DMS53 treated with DMSO at 0.1 percent for 48 hours (cell line): ENCODE results near the gene NUDT16.
"Not testable (repeated sequence)": the region's sequence is repeated elsewhere in the genome, so short reads cannot be mapped to it uniquely, and the experiment has no call there.

Experiments
- DNase-seq: peaks from one replicate; lab custom pipeline; 2025; ENCODE audit not compliant: unreplicated experiment; lab: John Stamatoyannopoulos, UW

Gene NUDT16

DNA sequence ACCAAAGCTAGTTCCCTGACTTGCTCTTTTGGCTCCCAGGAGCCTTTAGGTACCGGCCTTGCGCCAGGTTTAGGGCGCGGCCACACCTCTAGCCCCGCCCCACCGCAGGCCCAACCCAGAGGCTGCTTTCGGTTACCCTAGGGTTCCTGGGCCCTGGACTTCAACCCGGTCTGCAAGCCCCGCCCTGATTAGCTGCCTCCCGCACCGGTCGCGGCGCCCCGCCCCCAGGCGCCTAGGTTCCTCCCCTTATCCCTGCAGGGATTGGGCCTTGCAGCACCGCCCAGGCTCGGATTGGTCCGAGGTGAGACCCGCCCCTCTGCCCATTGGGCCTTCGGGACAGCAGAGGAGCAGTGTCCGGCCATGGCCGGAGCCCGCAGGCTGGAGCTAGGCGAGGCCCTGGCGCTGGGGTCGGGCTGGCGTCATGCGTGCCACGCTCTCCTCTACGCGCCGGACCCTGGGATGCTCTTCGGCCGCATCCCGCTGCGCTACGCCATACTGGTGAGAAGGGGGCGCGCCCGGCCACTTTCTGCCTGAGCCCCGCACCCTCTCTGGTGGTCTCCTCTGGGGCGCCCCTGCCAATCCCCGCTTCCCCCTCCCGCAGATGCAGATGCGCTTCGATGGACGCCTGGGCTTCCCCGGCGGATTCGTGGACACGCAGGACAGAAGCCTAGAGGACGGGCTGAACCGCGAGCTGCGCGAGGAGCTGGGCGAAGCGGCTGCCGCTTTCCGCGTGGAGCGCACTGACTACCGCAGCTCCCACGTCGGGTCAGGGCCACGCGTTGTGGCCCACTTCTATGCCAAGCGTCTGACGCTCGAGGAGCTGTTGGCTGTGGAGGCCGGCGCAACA is at the start of gene NUDT16:
NUDT16 (plus strand) TSS at position 330 of the 847 bp plus-strand sequence; CDS start at position 361, 31 bp downstream.
- DNase-seq, result peak; percentile 96

DNA sequence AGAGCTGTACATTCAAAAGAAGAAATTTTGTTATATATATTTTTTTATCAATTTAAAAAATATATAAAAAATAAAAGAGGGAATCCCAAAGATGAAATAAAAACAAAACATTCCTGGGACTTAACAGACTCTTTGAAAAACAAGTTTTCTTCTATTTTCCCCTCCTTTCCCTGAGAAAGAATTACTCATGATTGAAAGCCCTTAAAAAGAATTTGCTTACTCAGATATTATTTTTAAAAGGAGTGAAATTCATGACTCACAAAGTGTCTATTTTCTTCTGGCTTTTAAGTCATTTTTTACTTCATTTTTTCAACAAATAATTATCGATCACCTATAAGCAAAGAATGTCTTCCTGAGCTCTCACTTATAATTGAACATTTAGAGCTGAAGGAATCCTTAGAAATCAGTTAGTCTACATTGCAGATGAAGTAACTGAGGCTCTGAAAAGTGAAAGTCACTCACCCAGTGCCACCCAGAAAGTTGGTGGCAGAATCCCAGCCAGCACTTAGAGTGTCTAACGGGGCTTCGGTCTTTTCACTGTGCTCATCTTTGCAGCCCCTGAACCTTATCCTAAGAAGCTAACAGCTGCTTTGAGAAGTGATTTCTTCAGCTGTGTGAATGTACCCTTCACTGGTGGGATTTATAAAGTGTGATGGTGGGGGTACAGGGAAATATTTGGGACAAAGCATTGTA is 42.5 kb upstream of the NUDT16 start:
- DNase-seq, result no peak

DNA sequence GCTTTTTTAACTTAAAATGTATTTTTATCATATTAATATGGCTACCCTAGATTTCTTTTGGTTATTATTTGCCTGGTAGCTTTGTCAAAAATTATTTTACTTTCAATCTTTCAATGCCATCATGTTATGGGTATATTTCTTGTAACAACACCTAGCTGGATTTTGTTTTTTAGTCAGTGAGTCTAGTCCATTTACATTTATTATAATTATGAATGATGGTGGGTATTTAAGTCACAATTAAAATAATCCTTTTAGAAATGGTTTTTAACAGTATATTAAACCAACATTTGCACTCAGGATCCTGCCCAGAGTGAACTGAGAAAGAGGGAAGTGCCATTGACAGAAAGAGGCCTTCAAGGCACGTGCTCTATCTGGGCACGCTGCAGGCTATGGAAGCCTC is 39.8 kb upstream of the NUDT16 start:
- no peak for DNase-seq

DNA sequence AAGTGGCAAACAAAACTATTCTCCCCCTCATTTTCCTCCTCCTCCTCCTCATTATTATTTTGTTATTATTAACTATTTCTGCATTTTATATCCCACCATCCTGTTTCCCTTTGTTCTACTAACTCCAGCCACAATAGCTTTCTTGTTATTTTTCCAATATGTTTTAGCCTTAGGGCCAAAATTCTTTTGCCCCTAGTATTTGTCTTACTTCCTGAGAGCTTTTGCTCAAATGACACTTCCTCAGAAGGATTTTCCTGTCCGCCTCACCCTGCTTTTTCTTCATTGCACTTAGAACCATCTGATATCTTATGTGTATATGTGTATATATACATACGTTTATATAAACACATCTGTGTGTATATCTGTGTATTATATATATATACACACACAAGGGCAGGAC is 32.7 kb upstream of the NUDT16 start:
- no peak for DNase-seq

DNA sequence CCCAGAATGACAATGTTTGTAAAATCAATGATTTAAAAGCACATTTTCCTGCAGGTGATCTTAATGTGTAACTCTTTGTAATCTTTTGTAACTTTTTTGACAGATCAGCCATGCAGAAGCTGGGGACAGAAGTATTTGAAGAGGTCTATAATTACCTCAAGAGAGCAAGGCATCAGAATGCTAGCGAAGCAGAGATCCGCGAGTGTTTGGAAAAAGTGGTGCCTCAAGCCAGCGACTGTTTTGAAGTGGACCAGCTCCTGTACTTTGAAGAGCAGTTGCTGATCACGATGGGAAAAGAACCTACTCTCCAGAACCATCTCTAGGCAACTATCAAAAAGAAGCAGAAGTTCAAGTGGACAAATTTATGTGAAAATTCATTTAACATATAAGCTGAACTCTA is 32.1 kb upstream of the NUDT16 start:
- no peak for DNase-seq

DNA sequence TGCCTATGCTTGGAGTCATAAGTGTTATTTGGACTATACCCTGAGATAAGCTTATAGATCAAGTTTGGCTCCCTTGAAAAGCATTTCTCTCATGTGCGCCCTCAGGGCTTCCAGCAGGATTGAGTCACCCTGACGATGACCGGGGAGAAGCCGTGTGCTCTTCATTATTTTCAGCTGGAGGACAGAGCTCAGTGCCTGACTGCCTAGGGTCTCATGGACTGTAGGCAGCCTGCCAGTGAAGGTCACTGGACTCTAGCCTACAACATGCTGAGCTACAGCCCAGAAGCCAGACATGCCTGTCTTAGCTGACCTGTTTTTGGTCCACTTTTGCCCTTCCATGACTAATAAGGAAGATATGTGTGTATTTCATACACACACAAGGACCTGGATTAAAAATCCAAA is 31.6 kb upstream of the NUDT16 start:
- DNase-seq, result no peak

DNA sequence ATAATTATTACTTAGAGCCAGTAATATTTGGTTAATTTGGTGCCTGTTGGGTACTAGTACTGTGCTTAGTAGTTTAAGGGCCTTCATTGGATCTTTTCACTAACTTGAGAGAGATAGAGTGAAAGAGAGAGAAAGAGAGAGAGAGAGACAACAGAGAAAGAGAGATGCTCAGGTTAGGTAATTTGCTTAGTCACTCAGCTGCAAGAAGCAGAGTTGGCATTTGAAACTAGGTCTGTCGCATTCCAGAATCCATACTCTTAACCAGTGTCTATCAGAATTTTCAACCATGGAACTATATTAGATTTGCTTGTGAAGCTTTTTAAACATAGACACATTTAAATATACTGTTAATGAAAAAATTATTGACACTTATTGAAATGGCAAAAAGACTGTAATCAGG is 31.1 kb upstream of the NUDT16 start:
- DNase-seq, result no peak

DNA sequence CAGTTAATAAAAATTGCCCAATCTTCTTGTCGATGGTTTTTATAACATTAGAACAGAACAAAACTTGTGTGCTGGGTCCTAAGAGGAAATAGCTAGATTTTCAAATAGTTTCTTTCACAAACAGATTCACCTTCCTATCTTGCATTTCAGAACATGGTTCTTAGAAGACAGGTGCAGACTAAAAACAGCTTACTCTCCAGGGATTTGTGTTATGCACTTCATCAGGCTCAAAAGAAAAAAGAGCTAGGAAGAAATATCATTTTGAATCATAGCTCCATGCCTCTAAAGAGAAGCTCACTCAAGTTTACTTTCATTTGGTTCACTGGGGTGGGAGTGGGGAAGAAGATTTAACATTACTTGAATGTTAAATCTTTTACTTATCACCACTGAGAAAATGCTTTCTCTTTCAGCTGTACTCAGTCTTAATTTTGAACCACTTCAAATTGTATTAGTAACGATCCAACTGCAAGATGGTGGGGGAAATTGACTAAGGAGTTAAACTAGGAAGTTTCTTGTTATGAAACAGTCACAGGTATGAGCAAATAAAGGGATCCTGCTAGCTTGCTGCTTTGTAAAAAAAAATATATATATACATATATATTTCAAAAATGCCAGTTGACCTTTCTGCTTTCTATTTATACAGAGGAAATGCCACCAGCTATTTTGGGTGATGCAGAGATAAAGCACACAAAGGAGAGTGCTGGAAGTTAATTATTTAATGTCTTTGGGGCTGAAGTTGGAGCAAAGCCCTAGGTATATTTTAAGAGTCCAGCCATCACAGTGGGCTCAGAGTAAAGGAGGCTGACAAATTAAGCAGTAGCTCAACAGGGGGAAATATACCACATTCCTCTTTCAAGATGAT is 28.3 kb upstream of the NUDT16 start:
- DNase-seq, result no peak

DNA sequence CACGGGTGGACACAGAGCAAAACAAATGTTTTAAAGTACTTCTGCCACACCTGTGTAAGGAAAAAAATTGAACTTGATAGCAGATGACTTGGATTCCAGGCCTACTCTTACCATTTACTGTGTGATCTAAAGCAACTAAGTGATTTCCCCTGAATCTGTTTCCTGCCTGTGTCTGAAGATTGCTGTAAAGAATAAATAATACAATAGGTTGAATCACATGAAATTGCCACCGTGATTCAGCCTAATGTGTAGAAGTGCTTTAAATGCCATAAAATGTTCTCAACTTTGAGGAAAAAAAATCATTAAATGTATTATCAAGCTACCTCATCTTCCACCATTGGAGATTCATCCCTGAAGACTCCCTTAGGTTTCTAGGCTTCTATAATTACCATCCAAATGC is 27.6 kb upstream of the NUDT16 start:
- no peak for DNase-seq

DNA sequence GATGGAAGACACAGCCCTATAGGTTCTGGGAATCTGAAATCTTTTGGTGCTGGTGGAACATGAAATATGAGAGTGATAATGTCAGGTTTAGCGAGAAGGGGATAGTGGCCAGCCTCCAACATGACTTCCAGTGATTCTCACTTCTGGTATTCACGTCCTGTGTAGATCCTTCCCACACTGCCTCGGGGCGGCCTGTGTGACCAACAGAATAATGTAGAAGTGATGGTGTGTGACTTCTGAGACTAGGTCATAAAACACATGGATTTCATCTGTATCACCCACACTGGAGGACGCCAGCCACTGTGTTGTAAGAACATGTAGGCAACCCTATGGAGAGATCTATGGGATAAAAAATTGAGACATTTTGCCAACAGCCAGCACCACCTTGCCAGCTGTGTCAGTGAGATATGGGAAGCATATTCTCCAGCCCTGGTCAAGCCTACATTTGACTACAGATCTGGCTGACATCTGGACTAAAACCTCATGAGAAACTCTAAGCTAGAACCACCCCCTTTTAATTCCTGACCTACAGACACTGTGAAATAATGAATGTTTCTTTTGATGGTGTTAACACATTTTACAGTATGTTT is 25.5 kb upstream of the NUDT16 start:
- no peak for DNase-seq

DNA sequence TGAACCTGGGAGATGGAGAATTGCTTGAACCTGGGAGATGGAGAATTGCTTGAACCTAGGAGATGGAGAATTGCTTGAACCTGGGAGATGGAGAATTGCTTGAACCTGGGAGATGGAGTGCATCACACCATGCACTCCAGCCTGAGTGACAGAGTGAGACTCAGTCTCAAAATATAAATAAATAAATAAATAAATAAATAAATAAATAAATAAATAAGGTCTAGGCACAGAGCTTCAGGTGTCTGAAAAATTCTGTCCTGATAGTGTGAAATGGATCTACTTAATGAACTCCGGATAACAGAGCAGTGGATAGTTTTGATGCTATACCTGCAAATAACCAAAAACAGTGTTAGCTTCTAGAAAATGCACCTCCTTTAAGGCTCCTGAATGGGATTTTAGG is 24.3 kb upstream of the NUDT16 start:
- DNase-seq, result no peak

DNA sequence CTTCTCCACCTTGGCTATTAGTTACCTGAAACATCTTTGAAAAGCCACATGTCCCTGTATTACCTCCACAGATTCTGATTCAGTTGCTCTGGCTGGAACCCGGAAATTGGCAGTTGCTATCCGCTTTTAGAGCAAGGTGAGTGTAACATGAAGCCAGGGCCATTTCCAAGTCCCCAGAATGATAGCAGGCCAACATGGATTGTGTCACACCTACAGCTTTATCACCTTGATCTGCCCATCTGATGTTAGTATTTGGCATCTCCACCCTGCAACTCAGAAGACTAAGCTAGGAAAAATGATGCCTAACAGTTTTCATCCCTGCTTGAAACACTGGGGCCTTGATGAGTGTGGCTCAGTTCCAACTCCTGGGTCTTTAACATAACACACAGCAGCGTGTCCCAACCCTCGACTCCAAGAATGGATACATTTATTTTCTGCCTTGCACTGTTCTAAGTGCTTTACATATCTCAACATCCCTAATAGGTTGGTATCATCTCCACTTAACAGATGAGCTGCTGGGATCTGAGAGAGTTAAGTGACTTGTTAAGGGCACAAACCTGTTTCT is 21.3 kb upstream of the NUDT16 start:
- DNase-seq, result no peak

DNA sequence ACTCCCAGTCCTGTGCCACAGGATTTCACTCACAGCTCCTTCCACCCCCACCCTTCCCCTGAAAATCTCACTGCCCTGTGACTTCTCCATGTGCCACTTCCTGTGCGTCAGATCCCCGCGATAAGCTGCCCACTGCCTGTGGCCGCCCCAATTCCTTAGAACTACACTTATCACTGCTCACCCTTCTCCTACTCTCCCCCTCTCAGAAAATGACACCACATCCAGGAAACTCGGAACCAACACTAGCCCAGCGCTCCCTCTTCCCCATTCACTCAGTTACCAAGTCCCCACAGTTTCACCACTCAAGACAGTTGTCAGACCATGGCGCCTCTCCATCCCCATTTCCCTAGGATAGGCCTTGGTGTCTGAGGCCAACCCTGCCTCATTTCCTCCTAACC is 20.5 kb upstream of the NUDT16 start:
- DNase-seq, result not testable (repeated sequence)

DNA sequence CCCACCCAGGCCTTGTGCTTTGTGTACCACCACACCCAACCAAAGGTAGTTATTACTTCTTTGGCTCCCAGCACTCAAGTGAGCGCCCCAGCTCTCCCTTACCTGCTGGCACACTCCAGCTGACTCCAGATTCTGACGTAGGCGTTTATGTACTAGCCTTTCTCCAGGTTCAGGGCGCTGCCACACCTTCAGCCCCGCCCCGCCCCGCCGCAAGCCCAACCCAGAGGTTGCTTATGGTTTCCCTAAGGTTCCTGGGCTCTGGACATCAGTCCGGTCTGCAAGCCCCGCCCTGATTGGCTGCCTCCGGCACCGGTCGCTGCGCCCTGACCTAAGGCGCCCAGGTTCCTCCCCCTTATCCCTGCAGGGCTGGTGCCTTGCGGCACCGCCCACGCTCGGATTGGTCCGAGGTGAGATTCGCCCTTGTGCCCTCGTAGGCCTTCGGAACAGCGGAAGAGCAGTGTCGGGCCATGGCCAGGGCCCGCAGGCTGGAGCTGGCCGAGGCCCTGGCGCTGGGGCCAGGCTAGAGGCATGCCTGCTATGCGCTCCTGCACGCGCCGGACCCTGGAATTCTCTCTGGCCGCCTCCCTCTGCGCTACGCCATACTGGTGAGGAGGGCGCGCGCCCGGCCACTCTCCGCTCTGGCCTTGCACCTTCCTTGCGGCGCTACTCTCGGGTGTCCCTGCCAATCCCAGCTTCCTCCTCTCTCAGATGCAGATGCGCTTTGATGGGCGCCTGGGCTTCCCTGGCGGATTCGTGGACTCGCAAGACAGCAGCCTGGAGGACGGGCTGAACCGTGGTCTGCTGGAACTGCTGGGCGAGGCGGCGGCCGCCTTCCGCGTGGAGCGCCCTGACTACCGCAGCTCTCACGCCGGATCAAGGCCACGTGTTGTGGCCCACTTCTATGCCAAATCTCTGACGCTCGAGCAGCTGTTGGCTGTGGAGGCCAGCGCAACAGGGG is 19.8 kb upstream of the NUDT16 start:
- peak; percentile 91 for DNase-seq

DNA sequence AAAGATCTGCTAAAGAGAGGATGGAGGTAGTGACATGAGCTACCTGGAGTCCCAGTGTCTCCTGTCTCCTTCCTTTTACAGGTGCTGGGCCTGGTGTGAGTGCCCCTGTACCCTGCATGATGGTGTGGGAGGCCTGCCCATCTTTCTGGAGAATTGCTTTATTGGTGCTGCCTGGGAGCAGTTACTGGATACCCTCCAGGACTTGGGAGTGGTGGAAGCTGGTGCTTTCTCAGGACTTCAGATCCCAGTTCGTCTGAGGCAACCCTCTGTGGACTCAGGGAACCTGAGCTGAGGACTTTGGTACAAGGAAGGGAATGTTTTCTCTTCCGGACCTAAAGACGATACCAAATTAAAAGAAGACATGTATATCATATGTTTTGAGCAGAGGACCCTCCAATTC is 18.3 kb upstream of the NUDT16 start:
- no peak for DNase-seq

DNA sequence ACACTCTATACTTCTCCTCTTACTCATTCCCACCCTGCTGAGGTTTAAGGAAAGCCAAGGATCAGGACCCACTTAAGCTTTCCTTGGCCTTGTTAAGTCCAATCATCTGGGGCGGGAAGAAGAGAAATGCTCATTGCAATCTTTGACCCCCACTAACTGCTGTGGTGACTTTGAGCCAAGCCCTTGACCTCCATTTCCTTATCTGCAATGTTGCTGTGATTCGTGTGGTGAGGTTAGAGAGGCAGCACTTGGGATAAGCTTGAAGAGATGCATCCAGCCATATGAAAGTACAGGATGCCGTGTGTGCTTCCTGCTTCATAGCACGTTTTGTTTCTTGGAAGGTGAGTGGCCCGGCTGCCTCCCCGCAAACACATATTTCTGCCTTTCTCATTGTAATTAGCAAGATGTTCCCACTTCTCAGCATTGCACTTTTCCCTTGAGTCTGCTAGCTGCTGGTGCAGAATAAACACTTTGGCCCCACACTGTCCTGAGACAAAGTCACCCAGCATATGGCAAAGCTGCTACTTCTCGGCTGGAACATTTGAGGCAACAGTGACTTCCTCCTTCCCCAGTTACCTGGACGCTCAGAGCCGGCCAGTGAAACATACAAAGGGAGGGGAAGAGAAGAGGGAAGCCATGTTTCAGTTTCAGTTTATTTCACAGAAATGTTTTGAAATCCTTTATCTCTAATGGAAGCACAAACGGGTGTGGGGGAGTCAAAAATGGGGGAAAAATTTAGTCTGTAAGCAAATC is 10.5 kb upstream of the NUDT16 start:
- DNase-seq, result no peak

DNA sequence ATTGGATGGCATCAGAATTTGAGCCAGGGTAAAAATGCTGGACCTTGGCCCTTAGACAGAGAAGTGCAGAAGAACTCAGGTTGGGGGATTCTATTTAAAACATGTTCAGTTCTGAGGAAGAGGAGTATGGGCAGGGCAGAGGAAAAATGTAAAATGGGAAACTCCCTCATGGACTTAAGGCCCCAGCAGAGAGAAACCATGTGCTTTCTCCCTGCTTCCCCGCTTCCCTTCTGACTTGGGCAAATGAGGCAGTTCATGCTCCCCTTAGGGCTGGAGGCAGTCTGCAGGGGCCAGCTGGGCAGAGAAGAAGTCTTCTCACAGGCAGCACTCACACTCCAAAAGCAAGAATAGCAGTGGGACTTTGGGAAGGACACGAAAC is 9.9 kb upstream of the NUDT16 start:
- DNase-seq, result no peak

DNA sequence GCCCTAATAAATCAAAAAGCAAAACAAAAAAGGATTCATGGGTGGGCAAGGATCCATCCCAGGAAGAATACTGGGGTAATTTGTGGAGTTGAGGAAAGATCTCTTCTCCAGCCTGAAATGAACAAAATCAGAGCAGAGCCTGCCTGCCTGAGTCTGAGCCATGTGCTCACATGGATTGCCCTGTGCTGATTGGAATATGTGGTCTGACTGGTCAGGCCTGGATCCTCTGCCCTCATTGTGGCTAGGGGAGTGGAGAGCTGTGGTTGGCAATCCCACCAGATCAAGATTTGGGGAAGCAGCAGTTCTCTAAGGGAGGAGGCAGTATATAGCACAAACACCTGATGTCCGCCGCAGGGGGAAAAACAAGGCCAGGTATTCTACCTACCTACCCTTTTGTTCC is 6.8 kb upstream of the NUDT16 start:
- no peak for DNase-seq

DNA sequence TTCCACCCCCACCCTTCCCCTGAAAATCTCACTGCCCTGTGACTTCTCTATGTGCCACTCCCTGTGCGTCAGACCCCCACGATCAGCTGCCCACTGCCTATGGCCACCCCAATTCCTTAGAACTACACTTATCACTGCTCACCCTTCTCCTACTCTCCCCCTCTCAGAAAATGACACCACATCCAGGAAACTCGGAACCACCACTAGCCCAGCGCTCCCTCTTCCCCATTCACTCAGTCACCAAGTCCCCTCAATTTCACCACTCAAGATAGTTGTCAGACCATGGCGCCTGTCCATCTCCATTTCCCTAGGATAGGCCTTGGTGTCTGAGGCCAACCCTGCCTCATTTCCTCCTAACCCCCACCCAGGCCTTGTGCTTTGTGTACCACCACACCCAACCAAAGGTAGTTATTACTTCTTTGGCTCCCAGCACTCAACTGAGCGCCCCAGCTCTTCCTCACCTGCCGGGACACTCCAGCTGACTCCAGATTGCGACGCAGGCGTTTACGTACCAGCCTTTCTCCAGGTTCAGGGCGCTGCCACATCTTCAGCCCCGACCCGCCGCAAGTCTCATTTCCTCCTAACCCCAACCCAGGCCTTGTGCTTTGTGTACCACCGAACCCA is 641 bp upstream of the NUDT16 start:
- not testable (repeated sequence) for DNase-seq
